Measurements from ENCODE around the gene CCT6A. TPM values are rescaled to one million over a fixed set of nuclear protein-coding genes. Genes with fewer than 3 reads are reported as not detected.
A peak's percentile ranks its signal among the peaks of the same experiment; 100 is the strongest.
"Not testable (repeated sequence)": the region's sequence is repeated elsewhere in the genome, so short reads cannot be mapped to it uniquely, and the experiment has no call there.

Gene CCT6A
- total RNA-seq, 1 donor from 2014 or later = 67.6 TPM

- H3K9me3 ChIP-seq (replicated peaks) = no peaks in the 10 kb centered on the region
- intact Hi-C loops (cut with micrococcal nuclease) = no loop called here
- H3K27ac ChIP-seq (replicated peaks) = peak overlapping the region; percentile 51
- peaks cover 15% of the 10 kb centered on the region for H3K4me1 ChIP-seq
- peak; percentile 46 for DNase-seq
- no peaks in the 10 kb centered on the region for H3K27me3 ChIP-seq (ENCODE audit: low read depth)
- TF ChIP-seq CTCF (IDR thresholded peaks at IDR 0.05; ENCODE audit: borderline replicate concordance) = peak; percentile 49
- H3K4me3 ChIP-seq = peak overlapping the region; percentile 76
- H3K36me3 ChIP-seq = peaks cover 12% of the 10 kb centered on the region
These were observed 17.7 kb upstream of the CCT6A start for GRCh38 chr7:56033671-56034432.

GRCh38 chr7:56040730-56041129, 10.8 kb upstream of the CCT6A start:
- Histone ChIP-seq H3K36me3 (peaks cover 19% of the 10 kb centered on the region), H3K4me3 (no peak overlapping the region), H3K27ac (replicated peaks) (no peak overlapping the region), H3K4me1 (no peaks in the 10 kb centered on the region), H3K27me3 (ENCODE audit: low read depth) (no peaks in the 10 kb centered on the region), H3K9me3 (replicated peaks) (no peaks in the 10 kb centered on the region)
- no peak for DNase-seq
- intact Hi-C loops (cut with micrococcal nuclease) = no loop called here
- TF ChIP-seq CTCF (IDR thresholded peaks at IDR 0.05; ENCODE audit: borderline replicate concordance) = no peak

GRCh38 chr7:56045758-56046157, 5.8 kb upstream of the CCT6A start:
- H3K27ac ChIP-seq (replicated peaks); H3K4me3 ChIP-seq; intact Hi-C loops (cut with micrococcal nuclease); H3K9me3 ChIP-seq (replicated peaks); H3K27me3 ChIP-seq (ENCODE audit: low read depth); DNase-seq: not testable (repeated sequence)
- Histone ChIP-seq H3K4me1 (peaks cover 40% of the 10 kb centered on the region), H3K36me3 (peaks cover 15% of the 10 kb centered on the region)

- Histone ChIP-seq H3K27me3 (ENCODE audit: low read depth) (no peaks in the 10 kb centered on the region), H3K4me3 (no peak overlapping the region), H3K27ac (replicated peaks) (peak overlapping the region; percentile 30), H3K36me3 (peaks cover 7% of the 10 kb centered on the region), H3K9me3 (replicated peaks) (no peaks in the 10 kb centered on the region), H3K4me1 (peaks cover 48% of the 10 kb centered on the region)
- intact Hi-C loops (cut with micrococcal nuclease) = no loop called here
- no peak for DNase-seq
- no peak for TF ChIP-seq CTCF (IDR thresholded peaks at IDR 0.05; ENCODE audit: borderline replicate concordance)
These were observed 4.7 kb upstream of the CCT6A start for GRCh38 chr7:56046721-56047445.

GRCh38 chr7:56047446-56048116, 4.0 kb upstream of the CCT6A start:
- DNase-seq; H3K27me3 ChIP-seq (ENCODE audit: low read depth); intact Hi-C loops (cut with micrococcal nuclease); H3K9me3 ChIP-seq (replicated peaks); H3K4me3 ChIP-seq; H3K36me3 ChIP-seq: not testable (repeated sequence)
- peak overlapping the region; percentile 30 for H3K27ac ChIP-seq (replicated peaks)
- peaks cover 55% of the 10 kb centered on the region for H3K4me1 ChIP-seq

- H3K9me3 ChIP-seq (replicated peaks) = no peaks in the 10 kb centered on the region
- no peak for TF ChIP-seq CTCF (IDR thresholded peaks at IDR 0.05; ENCODE audit: borderline replicate concordance)
- H3K27ac ChIP-seq (replicated peaks) = peak overlapping the region; percentile 53
- peaks cover 62% of the 10 kb centered on the region for H3K4me1 ChIP-seq
- no peak for DNase-seq
- intact Hi-C loops (cut with micrococcal nuclease) = no loop called here
- H3K4me3 ChIP-seq = no peak overlapping the region
- peaks cover 6% of the 10 kb centered on the region for H3K36me3 ChIP-seq
- no peaks in the 10 kb centered on the region for H3K27me3 ChIP-seq (ENCODE audit: low read depth)
These were observed 3.3 kb upstream of the CCT6A start for GRCh38 chr7:56048245-56048644.

GRCh38 chr7:56048763-56049162, 2.8 kb upstream of the CCT6A start:
- DNase-seq; H3K4me3 ChIP-seq; intact Hi-C loops (cut with micrococcal nuclease); H3K9me3 ChIP-seq (replicated peaks); H3K27me3 ChIP-seq (ENCODE audit: low read depth): not testable (repeated sequence)
- Histone ChIP-seq H3K27ac (replicated peaks) (peak overlapping the region; percentile 53), H3K4me1 (peaks cover 65% of the 10 kb centered on the region), H3K36me3 (peaks cover 12% of the 10 kb centered on the region)
